HL-60 (cell line): ENCODE results near the gene HBG1.

Experiments used
- DNase-seq, 2 experiments: peaks; one replicate each; pipeline ENCODE4 v3.0.0-alpha.2; 2010 to 2020; ENCODE audit warnings: low read depth in 1 of 2, low spot score in 1 of 2
- H3K27ac ChIP-seq: fragments of 250-450 bp; sonication (Bioruptor Pico); replicated peaks from 2 replicates; pipeline ENCODE4 v1.5.1; 2020; ENCODE audit warnings: mild to moderate bottlenecking, moderate library complexity
- H3K27me3 ChIP-seq: fragments of 250-450 bp; sonication (Bioruptor Pico); 2 replicates; pipeline ENCODE4 v1.5.1; 2021; ENCODE audit warnings: mild to moderate bottlenecking, moderate library complexity; ENCODE audit not compliant: insufficient read depth, poor library complexity, severe bottlenecking
- H3K4me3 ChIP-seq: replicated peaks from 2 replicates; pipeline ENCODE4 v1.5.1; 2011; ENCODE audit warnings: mild to moderate bottlenecking, control low read depth, low read length; ENCODE audit not compliant: insufficient read depth
- GABPA ChIP-seq: IDR thresholded peaks from 2 replicates; pipeline ENCODE4 v1.6.1; 2012; ENCODE audit warnings: low read depth
- POLR2AphosphoS5 ChIP-seq: IDR thresholded peaks from 2 replicates; pipeline ENCODE4 v1.6.1; 2012; ENCODE audit warnings: low read depth
- SPI1 ChIP-seq: IDR thresholded peaks from 2 replicates; pipeline ENCODE4 v1.6.1; 2012; ENCODE audit warnings: low read depth, mild to moderate bottlenecking, borderline replicate concordance
- TF ChIP-seq, protein P1 (sequence below): IDR thresholded peaks from one replicate; pipeline ENCODE4 v1.5.1; 2011; ENCODE audit warnings: low read length, control low read depth, inconsistent platforms; ENCODE audit not compliant: insufficient read depth
- TF ChIP-seq, protein P2 (sequence below): IDR thresholded peaks from 2 replicates; pipeline ENCODE4 v1.6.1; 2012; ENCODE audit warnings: low read depth; ENCODE audit not compliant: insufficient replicate concordance

HBG1 gene

DNA sequence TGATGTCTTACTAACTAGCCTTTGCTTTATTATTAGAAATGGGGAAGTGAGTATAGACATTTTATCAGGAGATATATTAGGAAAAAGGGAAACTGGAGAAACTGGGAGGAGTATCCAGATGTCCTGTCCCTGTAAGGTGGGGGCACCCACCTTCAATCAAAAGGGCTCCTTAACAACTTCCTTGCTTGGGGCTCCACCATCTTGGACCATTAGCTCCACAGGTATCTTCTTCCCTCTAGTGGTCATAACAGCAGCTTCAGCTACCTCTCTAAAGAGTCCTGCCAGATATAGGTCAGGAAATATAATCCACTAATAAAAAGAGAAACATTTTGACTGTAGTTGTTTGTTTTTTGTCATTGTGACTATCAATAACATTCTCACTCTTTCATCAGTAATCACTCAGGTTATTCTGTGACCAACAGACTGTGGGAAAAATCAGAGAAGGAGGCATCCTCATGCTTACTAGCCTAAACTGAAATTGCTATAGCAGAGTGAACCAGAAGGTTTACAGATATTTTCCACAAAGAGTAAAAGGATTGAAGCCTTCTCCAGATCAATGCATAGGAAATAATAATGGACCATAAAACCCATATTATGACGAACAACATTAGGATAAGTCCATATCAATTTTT, 41.7 kb upstream of the HBG1 start:
- Histone ChIP-seq H3K27ac (no peak overlapping the region), H3K4me3 (no peak overlapping the region), H3K27me3 (no peaks in the 10 kb centered on the region)
- TF ChIP-seq, protein P1, sequence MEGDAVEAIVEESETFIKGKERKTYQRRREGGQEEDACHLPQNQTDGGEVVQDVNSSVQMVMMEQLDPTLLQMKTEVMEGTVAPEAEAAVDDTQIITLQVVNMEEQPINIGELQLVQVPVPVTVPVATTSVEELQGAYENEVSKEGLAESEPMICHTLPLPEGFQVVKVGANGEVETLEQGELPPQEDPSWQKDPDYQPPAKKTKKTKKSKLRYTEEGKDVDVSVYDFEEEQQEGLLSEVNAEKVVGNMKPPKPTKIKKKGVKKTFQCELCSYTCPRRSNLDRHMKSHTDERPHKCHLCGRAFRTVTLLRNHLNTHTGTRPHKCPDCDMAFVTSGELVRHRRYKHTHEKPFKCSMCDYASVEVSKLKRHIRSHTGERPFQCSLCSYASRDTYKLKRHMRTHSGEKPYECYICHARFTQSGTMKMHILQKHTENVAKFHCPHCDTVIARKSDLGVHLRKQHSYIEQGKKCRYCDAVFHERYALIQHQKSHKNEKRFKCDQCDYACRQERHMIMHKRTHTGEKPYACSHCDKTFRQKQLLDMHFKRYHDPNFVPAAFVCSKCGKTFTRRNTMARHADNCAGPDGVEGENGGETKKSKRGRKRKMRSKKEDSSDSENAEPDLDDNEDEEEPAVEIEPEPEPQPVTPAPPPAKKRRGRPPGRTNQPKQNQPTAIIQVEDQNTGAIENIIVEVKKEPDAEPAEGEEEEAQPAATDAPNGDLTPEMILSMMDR: peak; percentile 49
- no peak for TF ChIP-seq GABPA
- peak; percentile 7 to 18 for DNase-seq

DNA sequence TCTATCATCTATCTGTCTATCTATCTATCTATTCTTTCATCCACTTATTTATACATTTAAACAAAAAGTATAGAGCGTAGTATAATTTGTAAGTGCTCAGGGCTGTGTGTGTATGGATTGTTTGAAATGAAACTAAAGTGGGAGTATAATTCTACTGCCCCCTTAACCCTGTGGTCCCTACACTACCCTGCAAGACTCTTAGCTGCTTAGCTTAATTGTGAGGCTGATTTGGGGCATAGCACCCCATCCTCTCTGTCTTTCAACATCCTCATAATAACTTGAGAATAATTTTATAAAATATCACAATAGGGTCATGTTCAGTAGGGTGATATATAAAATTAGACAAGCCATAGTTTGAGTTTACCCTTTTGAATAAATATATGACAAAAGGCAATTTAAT, 40.4 kb upstream of the HBG1 start:
- H3K27me3 ChIP-seq: no peaks in the 10 kb centered on the region
- no peak overlapping the region for H3K4me3 ChIP-seq
- TF ChIP-seq, protein P1: no peak
- TF ChIP-seq SPI1: no peak
- no peak for TF ChIP-seq POLR2AphosphoS5
- TF ChIP-seq GABPA: no peak
- TF ChIP-seq, protein P2, sequence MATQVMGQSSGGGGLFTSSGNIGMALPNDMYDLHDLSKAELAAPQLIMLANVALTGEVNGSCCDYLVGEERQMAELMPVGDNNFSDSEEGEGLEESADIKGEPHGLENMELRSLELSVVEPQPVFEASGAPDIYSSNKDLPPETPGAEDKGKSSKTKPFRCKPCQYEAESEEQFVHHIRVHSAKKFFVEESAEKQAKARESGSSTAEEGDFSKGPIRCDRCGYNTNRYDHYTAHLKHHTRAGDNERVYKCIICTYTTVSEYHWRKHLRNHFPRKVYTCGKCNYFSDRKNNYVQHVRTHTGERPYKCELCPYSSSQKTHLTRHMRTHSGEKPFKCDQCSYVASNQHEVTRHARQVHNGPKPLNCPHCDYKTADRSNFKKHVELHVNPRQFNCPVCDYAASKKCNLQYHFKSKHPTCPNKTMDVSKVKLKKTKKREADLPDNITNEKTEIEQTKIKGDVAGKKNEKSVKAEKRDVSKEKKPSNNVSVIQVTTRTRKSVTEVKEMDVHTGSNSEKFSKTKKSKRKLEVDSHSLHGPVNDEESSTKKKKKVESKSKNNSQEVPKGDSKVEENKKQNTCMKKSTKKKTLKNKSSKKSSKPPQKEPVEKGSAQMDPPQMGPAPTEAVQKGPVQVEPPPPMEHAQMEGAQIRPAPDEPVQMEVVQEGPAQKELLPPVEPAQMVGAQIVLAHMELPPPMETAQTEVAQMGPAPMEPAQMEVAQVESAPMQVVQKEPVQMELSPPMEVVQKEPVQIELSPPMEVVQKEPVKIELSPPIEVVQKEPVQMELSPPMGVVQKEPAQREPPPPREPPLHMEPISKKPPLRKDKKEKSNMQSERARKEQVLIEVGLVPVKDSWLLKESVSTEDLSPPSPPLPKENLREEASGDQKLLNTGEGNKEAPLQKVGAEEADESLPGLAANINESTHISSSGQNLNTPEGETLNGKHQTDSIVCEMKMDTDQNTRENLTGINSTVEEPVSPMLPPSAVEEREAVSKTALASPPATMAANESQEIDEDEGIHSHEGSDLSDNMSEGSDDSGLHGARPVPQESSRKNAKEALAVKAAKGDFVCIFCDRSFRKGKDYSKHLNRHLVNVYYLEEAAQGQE: no peak
- no peak for DNase-seq
- no peak overlapping the region for H3K27ac ChIP-seq

DNA sequence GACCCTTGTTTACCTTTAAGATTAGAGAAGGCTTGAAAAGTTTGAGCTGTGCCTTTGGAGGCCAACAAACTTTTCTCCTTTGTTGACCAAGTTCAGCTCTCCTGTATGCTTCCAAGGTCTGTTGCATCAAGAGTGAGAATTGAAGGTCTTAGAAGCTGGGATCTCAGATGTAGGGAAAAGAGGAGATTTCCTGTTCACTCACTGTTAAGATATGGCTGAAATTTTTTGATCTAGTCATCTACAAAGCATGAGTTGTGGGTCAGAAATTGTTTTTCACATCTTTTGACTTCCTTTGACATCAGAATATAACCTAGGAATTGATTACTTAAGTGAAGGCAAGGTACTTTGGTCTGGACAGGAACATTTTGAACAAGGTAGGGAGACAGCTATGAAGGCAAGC, 40.0 kb upstream of the HBG1 start:
- Histone ChIP-seq H3K27ac (no peak overlapping the region), H3K4me3 (no peak overlapping the region), H3K27me3 (no peaks in the 10 kb centered on the region)
- no peak for DNase-seq
- no peak for TF ChIP-seq POLR2AphosphoS5
- TF ChIP-seq SPI1: no peak
- no peak for TF ChIP-seq GABPA
- TF ChIP-seq, protein P2: no peak
- TF ChIP-seq, protein P1: no peak

DNA sequence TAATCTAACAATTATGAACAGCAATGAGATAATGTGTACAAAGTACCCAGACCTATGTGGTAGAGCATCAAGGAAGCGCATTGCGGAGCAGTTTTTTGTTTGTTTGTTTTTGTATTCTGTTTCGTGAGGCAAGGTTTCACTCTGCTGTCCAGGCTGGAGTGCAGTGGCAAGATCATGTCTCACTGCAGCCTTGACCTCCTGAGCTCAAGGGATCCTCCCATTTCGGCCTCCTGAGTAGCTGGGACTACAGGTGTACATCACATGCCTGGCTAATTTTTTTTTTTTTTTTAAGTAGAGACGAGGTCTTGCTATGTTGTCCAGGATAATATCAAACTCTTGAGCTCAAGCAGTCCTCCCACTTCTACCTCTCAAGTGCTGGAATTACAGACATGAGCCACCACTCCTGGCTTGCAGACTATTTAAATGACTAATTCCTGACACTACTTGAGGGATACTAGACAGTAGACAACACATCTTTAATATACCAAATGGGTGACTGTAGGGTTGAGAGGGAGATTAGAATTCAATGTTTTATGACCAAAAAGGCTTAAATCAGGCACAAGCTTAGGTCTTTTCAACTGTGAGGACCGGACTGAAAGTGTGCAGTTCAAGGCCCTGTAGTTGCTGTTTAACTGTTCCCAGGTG, 39.4 kb upstream of the HBG1 start:
- H3K27me3 ChIP-seq: no peaks in the 10 kb centered on the region
- no peak overlapping the region for H3K4me3 ChIP-seq
- TF ChIP-seq, protein P1: no peak
- TF ChIP-seq POLR2AphosphoS5: no peak
- no peak for TF ChIP-seq GABPA
- TF ChIP-seq, protein P2: no peak
- TF ChIP-seq SPI1: no peak
- DNase-seq: no peak
- H3K27ac ChIP-seq: no peak overlapping the region
